Liver (tissue), 9 donors: Measurements from ENCODE around the gene NXPE3. TPM values are rescaled to one million over a fixed set of nuclear protein-coding genes. Genes with fewer than 3 reads are reported as not detected.
A peak's percentile ranks its signal among the peaks of the same experiment; 100 is the strongest.

Experiments
- DNase-seq: peaks from one replicate; pipeline ENCODE4 v3.0.0-alpha.2; 2017; ENCODE audit warnings: low spot score
- H3K27ac ChIP-seq, 2 donors: one replicate each; pipeline ENCODE4 v1.7.0; 2013; ENCODE audit warnings: inconsistent platforms in 2 of 2, low read length in 2 of 2, control low read depth in 1 of 2, low read depth in 1 of 2, mild to moderate bottlenecking in 1 of 2
- H3K27me3 ChIP-seq, 4 donors: one replicate each; pipeline versions ENCODE4 v1.6.1 to v1.7.0; 2013; ENCODE audit warnings: low read length in 3 of 4, inconsistent platforms in 1 of 4, mild to moderate bottlenecking in 1 of 4, moderate library complexity in 1 of 4; ENCODE audit not compliant: control insufficient read depth in 4 of 4, insufficient read depth in 4 of 4
- H3K36me3 ChIP-seq, 4 donors: one replicate each; pipeline versions ENCODE4 v1.6.1 to v1.7.0; 2013; ENCODE audit warnings: low read length in 3 of 4, mild to moderate bottlenecking in 3 of 4, low read depth in 1 of 4, moderate library complexity in 1 of 4; ENCODE audit not compliant: control insufficient read depth in 4 of 4, insufficient read depth in 3 of 4
- H3K4me1 ChIP-seq, 4 donors: one replicate each; pipeline versions ENCODE4 v1.6.1 to v1.7.0; 2013; ENCODE audit warnings: low read length in 3 of 4, mild to moderate bottlenecking in 3 of 4, moderate library complexity in 1 of 4; ENCODE audit not compliant: control insufficient read depth in 4 of 4, insufficient read depth in 4 of 4
- H3K4me3 ChIP-seq, 3 donors: one replicate each; pipeline versions ENCODE4 v1.6.1 to v1.7.0; 2013; ENCODE audit warnings: low read length in 3 of 3, control low read depth in 1 of 3, low read depth in 1 of 3, mild to moderate bottlenecking in 1 of 3
- H3K9ac ChIP-seq, 2 donors: one replicate each; pipeline ENCODE4 v1.7.0; 2013; ENCODE audit warnings: low read length in 2 of 2, mild to moderate bottlenecking in 2 of 2, moderate library complexity in 2 of 2, control low read depth in 1 of 2, low read depth in 1 of 2
- H3K9me3 ChIP-seq, 4 donors: one replicate each; pipeline versions ENCODE4 v1.6.1 to v1.7.0; 2013; ENCODE audit warnings: low read length in 3 of 4; ENCODE audit not compliant: control insufficient read depth in 4 of 4
- EGR1 ChIP-seq, 2 donors: IDR thresholded peaks; 2 replicates each; pipeline ENCODE4 v1.6.1; 2016 to 2018; ENCODE audit warnings: antibody characterized with exemption in 2 of 2, low read depth in 2 of 2
- FOXA1 ChIP-seq: IDR thresholded peaks from 2 replicates; pipeline ENCODE4 v1.6.1; 2016; ENCODE audit warnings: antibody characterized with exemption
- FOXA2 ChIP-seq: IDR thresholded peaks from 2 replicates; pipeline ENCODE4 v1.6.1; 2016; ENCODE audit warnings: antibody characterized with exemption
- GABPA ChIP-seq, 2 donors: IDR thresholded peaks in 1 of 2; conservative IDR thresholded peaks in 1 of 2; 2 replicates each; pipeline ENCODE4 v1.6.1; 2016; ENCODE audit warnings: antibody characterized with exemption in 2 of 2, mild to moderate bottlenecking in 1 of 2, moderate library complexity in 1 of 2
- HNF4A ChIP-seq, 2 donors: conservative IDR thresholded peaks; 2 replicates each; pipeline ENCODE4 v1.6.1; 2016; ENCODE audit warnings: antibody characterized with exemption in 2 of 2, mild to moderate bottlenecking in 2 of 2
- HNF4G ChIP-seq: IDR thresholded peaks from 2 replicates; pipeline ENCODE4 v1.6.1; 2016; ENCODE audit warnings: antibody characterized with exemption
- JUND ChIP-seq, 2 donors: IDR thresholded peaks; 2 replicates each; pipeline ENCODE4 v1.6.1; 2016; ENCODE audit warnings: antibody characterized with exemption in 2 of 2
- NR2F2 ChIP-seq: IDR thresholded peaks from 2 replicates; pipeline ENCODE4 v1.6.1; 2016; ENCODE audit warnings: antibody characterized with exemption
- RAD21 ChIP-seq, 2 donors: IDR thresholded peaks; 2 replicates each; pipeline ENCODE4 v1.6.1; 2016; ENCODE audit warnings: antibody characterized with exemption in 2 of 2, mild to moderate bottlenecking in 2 of 2
- RXRA ChIP-seq, 2 donors: IDR thresholded peaks; 2 replicates each; pipeline ENCODE4 v1.6.1; 2017 to 2018; ENCODE audit warnings: antibody characterized with exemption in 2 of 2, mild to moderate bottlenecking in 1 of 2
- SP1 ChIP-seq: IDR thresholded peaks from 2 replicates; pipeline ENCODE4 v1.6.1; 2018; ENCODE audit warnings: antibody characterized with exemption, mild to moderate bottlenecking
- TAF1 ChIP-seq: conservative IDR thresholded peaks from 2 replicates; pipeline ENCODE4 v1.6.1; 2016; ENCODE audit warnings: antibody characterized with exemption, mild to moderate bottlenecking
- YY1 ChIP-seq: IDR thresholded peaks from 2 replicates; pipeline ENCODE4 v1.6.1; 2016; ENCODE audit warnings: antibody characterized with exemption, mild to moderate bottlenecking
- WGBS: extraction: QIAGEN DNeasy Blood & Tissue Kit; methylation state at CpG from one replicate; pipeline ENCODE4 v1.1.7; 2013; 5-methylcytosine and 5-hydroxymethylcytosine counted together
- polyA plus RNA-seq, 2 donors: library from polyadenylated mRNA; stranded (reverse) in 1 of 2; unstranded in 1 of 2; fragments of 200-250 nt in 1 of 2; fragments of >200 nt in 1 of 2; fragmentation: Nextera tagmentation in 1 of 2; extraction: Ambion mirVana in 1 of 2; gene quantifications; one replicate each; pipeline versions ENCODE4 v1.2.1 to v1.2.3, GENCODE V29; 2013 to 2015
- total RNA-seq, 2 donors: library from RNA; depleted of rRNA; stranded (reverse); fragments of >200 nt; gene quantifications; one replicate each; pipeline ENCODE4 v1.2.3, GENCODE V29; 2014
- TF ChIP-seq, protein P1 (sequence below): fragments of 150-350 bp; IDR thresholded peaks from 2 replicates; pipeline ENCODE4 v1.5.1; 2017; ENCODE audit warnings: improper control_type of control experiment, low read depth, low read length; ENCODE audit not compliant: missing input control
- TF ChIP-seq, protein P2 (sequence below): IDR thresholded peaks from 2 replicates; pipeline ENCODE4 v1.6.1; 2016; ENCODE audit warnings: antibody characterized with exemption
- TF ChIP-seq, protein P3 (sequence below): IDR thresholded peaks from 2 replicates; pipeline ENCODE4 v1.6.1; 2016; ENCODE audit warnings: antibody characterized with exemption, mild to moderate bottlenecking
- TF ChIP-seq, protein P4 (sequence below): IDR thresholded peaks from 2 replicates; pipeline ENCODE4 v1.6.1; 2016; ENCODE audit warnings: antibody characterized with exemption
- TF ChIP-seq, protein P5 (sequence below): IDR thresholded peaks from 2 replicates; pipeline ENCODE4 v1.6.1; 2016; ENCODE audit warnings: antibody characterized with exemption
- donor health status: healthy.
- donor health status: healthy.
- donor health status: healthy.
- donor health status: healthy.
- donor health status: healthy.

Gene NXPE3
- total and polyA plus RNA-seq, 4 donors: 1.1 to 2.7 (median 1.7) TPM

DNA sequence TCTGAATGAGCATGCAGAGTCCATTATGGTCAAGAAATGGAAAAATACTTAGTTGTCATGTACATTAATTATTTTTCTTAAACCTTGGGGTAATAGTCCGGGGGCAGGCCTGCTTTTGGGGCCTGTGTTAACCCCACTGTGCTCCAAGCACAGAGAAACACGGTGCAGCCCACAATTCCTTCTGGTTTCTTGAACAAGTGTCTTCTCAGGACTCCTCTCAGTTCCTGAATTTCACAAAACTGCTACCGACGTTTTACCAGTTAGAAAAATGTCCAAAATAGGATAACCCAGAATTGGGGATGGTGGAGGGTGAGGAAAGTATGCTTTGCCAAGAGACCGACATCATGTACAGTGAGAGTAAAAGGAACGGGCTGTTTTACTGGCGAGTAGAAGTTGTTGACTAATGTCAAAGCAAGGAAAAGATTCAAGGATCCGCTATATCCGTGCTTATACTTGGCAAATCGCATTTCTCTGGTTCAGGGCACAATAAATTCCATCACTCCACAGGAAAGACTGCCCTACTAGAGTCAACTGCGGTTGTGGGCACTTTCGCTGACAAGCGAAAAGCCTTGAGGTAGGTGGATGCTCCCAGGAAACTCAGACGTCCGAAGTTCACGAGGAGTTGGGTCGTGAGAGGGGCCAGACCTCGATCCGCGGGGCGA lies 495 bp upstream of the NXPE3 start:
- TF ChIP-seq YY1: no peak
- TF ChIP-seq FOXA1: no peak
- TF ChIP-seq NR2F2: no peak
- no peak for TF ChIP-seq RAD21 (IDR thresholded peaks at IDR 0.05)
- TF ChIP-seq RXRA (IDR thresholded peaks at IDR 0.05): no peak
- no peak for TF ChIP-seq GABPA (IDR thresholded peaks at IDR 0.05 in 1 of 2, conservative IDR thresholded peaks at IDR 0.05 in 1 of 2)
- TF ChIP-seq JUND (IDR thresholded peaks at IDR 0.05): no peak
- no peak for TF ChIP-seq HNF4A (conservative IDR thresholded peaks at IDR 0.05)
- TF ChIP-seq, protein P1, sequence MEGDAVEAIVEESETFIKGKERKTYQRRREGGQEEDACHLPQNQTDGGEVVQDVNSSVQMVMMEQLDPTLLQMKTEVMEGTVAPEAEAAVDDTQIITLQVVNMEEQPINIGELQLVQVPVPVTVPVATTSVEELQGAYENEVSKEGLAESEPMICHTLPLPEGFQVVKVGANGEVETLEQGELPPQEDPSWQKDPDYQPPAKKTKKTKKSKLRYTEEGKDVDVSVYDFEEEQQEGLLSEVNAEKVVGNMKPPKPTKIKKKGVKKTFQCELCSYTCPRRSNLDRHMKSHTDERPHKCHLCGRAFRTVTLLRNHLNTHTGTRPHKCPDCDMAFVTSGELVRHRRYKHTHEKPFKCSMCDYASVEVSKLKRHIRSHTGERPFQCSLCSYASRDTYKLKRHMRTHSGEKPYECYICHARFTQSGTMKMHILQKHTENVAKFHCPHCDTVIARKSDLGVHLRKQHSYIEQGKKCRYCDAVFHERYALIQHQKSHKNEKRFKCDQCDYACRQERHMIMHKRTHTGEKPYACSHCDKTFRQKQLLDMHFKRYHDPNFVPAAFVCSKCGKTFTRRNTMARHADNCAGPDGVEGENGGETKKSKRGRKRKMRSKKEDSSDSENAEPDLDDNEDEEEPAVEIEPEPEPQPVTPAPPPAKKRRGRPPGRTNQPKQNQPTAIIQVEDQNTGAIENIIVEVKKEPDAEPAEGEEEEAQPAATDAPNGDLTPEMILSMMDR: no peak
- TF ChIP-seq, protein P2, sequence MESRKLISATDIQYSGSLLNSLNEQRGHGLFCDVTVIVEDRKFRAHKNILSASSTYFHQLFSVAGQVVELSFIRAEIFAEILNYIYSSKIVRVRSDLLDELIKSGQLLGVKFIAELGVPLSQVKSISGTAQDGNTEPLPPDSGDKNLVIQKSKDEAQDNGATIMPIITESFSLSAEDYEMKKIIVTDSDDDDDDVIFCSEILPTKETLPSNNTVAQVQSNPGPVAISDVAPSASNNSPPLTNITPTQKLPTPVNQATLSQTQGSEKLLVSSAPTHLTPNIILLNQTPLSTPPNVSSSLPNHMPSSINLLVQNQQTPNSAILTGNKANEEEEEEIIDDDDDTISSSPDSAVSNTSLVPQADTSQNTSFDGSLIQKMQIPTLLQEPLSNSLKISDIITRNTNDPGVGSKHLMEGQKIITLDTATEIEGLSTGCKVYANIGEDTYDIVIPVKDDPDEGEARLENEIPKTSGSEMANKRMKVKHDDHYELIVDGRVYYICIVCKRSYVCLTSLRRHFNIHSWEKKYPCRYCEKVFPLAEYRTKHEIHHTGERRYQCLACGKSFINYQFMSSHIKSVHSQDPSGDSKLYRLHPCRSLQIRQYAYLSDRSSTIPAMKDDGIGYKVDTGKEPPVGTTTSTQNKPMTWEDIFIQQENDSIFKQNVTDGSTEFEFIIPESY: no peak
- H3K4me1 ChIP-seq: peaks cover 0 to 8% (median 4%) of the 10 kb centered on the region in 4 donors
- no peak for DNase-seq
- H3K27ac ChIP-seq: peak overlapping the region; percentile 51 to 59
- no peaks in the 10 kb centered on the region for H3K27me3 ChIP-seq
- H3K9me3 ChIP-seq: no peaks in the 10 kb centered on the region
- peak overlapping the region; percentile 65 to 75 (median 71) for H3K4me3 ChIP-seq
- H3K36me3 ChIP-seq: no peaks in the 10 kb centered on the region
- 37% methylated on average over 21 of the region's 21 CpGs for WGBS
- no peak overlapping the region for H3K9ac ChIP-seq

DNA sequence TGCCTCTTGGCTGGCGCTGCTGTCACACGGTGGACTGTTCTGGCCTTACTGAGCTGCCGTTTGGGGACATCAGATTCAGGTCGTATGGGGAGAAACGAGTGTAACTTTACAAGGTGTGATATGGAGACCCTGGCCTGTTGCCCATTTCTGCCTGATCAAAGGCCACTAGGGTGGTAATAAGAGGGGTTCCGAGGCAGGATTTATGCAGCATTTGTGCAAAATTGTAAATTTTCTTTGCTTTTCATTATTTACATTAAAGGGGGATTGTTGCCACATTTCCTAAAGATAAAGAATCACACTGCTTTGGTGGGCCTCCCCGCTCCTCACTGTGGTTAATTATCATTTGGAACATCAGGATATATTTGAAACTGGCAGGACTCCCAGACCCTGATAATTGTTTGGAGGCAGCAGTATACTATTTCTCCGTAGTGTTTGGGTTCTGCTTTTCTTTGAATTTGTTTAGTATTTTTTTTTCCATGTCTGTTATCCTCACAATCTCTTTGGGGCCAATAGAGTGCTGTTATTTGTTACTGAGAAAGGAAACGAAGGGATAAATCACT lies 891 bp downstream of the NXPE3 start:
- Histone ChIP-seq H3K4me3 (peak overlapping the region; percentile 26 to 75 (median 71)), H3K36me3 (no peaks in the 10 kb centered on the region), H3K4me1 (peaks cover 0 to 8% (median 4%) of the 10 kb centered on the region in 4 donors), H3K27me3 (no peaks in the 10 kb centered on the region), H3K27ac (peak overlapping the region in 1 of 2 donors; percentile 59), H3K9ac (peak overlapping the region in 1 of 2 donors; percentile 14), H3K9me3 (no peaks in the 10 kb centered on the region)
- 35% methylated on average over 9 of the region's 9 CpGs for WGBS
- no peak for DNase-seq
- TF ChIP-seq FOXA2: no peak
- no peak for TF ChIP-seq YY1
- TF ChIP-seq GABPA (IDR thresholded peaks at IDR 0.05 in 1 of 2, conservative IDR thresholded peaks at IDR 0.05 in 1 of 2): no peak
- TF ChIP-seq TAF1: no peak
- no peak for TF ChIP-seq SP1
- TF ChIP-seq, protein P3, sequence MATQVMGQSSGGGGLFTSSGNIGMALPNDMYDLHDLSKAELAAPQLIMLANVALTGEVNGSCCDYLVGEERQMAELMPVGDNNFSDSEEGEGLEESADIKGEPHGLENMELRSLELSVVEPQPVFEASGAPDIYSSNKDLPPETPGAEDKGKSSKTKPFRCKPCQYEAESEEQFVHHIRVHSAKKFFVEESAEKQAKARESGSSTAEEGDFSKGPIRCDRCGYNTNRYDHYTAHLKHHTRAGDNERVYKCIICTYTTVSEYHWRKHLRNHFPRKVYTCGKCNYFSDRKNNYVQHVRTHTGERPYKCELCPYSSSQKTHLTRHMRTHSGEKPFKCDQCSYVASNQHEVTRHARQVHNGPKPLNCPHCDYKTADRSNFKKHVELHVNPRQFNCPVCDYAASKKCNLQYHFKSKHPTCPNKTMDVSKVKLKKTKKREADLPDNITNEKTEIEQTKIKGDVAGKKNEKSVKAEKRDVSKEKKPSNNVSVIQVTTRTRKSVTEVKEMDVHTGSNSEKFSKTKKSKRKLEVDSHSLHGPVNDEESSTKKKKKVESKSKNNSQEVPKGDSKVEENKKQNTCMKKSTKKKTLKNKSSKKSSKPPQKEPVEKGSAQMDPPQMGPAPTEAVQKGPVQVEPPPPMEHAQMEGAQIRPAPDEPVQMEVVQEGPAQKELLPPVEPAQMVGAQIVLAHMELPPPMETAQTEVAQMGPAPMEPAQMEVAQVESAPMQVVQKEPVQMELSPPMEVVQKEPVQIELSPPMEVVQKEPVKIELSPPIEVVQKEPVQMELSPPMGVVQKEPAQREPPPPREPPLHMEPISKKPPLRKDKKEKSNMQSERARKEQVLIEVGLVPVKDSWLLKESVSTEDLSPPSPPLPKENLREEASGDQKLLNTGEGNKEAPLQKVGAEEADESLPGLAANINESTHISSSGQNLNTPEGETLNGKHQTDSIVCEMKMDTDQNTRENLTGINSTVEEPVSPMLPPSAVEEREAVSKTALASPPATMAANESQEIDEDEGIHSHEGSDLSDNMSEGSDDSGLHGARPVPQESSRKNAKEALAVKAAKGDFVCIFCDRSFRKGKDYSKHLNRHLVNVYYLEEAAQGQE: no peak
- TF ChIP-seq JUND (IDR thresholded peaks at IDR 0.05): no peak
- TF ChIP-seq, protein P4, sequence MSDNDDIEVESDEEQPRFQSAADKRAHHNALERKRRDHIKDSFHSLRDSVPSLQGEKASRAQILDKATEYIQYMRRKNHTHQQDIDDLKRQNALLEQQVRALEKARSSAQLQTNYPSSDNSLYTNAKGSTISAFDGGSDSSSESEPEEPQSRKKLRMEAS: no peak
- TF ChIP-seq FOXA1: no peak
- TF ChIP-seq, protein P2: no peak
- no peak for TF ChIP-seq NR2F2
- TF ChIP-seq EGR1 (IDR thresholded peaks at IDR 0.05; ENCODE audit: low read depth in 2 of 2): no peak
- TF ChIP-seq RXRA (IDR thresholded peaks at IDR 0.05): no peak
- TF ChIP-seq HNF4G: no peak
- TF ChIP-seq, protein P1: no peak
- no peak for TF ChIP-seq HNF4A (conservative IDR thresholded peaks at IDR 0.05)
- TF ChIP-seq RAD21 (IDR thresholded peaks at IDR 0.05): no peak
- TF ChIP-seq, protein P5, sequence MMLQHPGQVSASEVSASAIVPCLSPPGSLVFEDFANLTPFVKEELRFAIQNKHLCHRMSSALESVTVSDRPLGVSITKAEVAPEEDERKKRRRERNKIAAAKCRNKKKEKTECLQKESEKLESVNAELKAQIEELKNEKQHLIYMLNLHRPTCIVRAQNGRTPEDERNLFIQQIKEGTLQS: no peak
